ENCODE measurements around the gene TMPRSS6.

The TMPRSS6 gene

GRCh38 chr22:37037669-37038068, 71.8 kb downstream of the TMPRSS6 start:
- Histone ChIP-seq H3K27ac (ENCODE audit: low read depth, low read length) (no peak overlapping the region), H3K4me1 (ENCODE audit: control insufficient read depth, low read length) (no peaks in the 10 kb centered on the region), H3K9me2 (replicated peaks; ENCODE audit: control insufficient read depth, low read length) (no peaks in the 10 kb centered on the region), H3K36me3 (ENCODE audit: control insufficient read depth, low read length) (no peaks in the 10 kb centered on the region), H3K27me3 (ENCODE audit: control insufficient read depth, low read length) (peaks cover 28% of the 10 kb centered on the region), H3K9me3 (ENCODE audit: control insufficient read depth, insufficient read depth, low read length) (no peaks in the 10 kb centered on the region), H3K4me2 (ENCODE audit: low read length) (no peak overlapping the region), H3F3A (ENCODE audit: control insufficient read depth, insufficient read depth) (no peaks in the 10 kb centered on the region), H3K79me2 (ENCODE audit: control insufficient read depth, low read length) (no peaks in the 10 kb centered on the region), H3K4me3 (ENCODE audit: low read length) (no peak overlapping the region), H4K20me1 (ENCODE audit: control insufficient read depth, insufficient read depth, low read depth, low read length) (no peaks in the 10 kb centered on the region)
- TF ChIP-seq EZH2phosphoT487 (IDR thresholded peaks at IDR 0.05; ENCODE audit: borderline replicate concordance, low read length) (no peak), CTCF (IDR thresholded peaks at IDR 0.05; ENCODE audit: low read depth, low read length, poor library complexity, severe bottlenecking) (no peak)

- H3K27me3 ChIP-seq (ENCODE audit: control insufficient read depth, low read length): peaks cover 28% of the 10 kb centered on the region
- no peak overlapping the region for H3K27ac ChIP-seq (ENCODE audit: low read depth, low read length)
- H3K9me2 ChIP-seq (replicated peaks; ENCODE audit: control insufficient read depth, low read length): no peaks in the 10 kb centered on the region
- H3K36me3 ChIP-seq (ENCODE audit: control insufficient read depth, low read length): no peaks in the 10 kb centered on the region
- H4K20me1 ChIP-seq (ENCODE audit: control insufficient read depth, insufficient read depth, low read depth, low read length): no peaks in the 10 kb centered on the region
- H3K4me2 ChIP-seq (ENCODE audit: low read length): no peak overlapping the region
- no peaks in the 10 kb centered on the region for H3F3A ChIP-seq (ENCODE audit: control insufficient read depth, insufficient read depth)
- H3K79me2 ChIP-seq (ENCODE audit: control insufficient read depth, low read length): no peaks in the 10 kb centered on the region
- TF ChIP-seq CTCF (IDR thresholded peaks at IDR 0.05; ENCODE audit: low read depth, low read length, poor library complexity, severe bottlenecking) (no peak), EZH2phosphoT487 (IDR thresholded peaks at IDR 0.05; ENCODE audit: borderline replicate concordance, low read length) (no peak)
- H3K4me1 ChIP-seq (ENCODE audit: control insufficient read depth, low read length): no peaks in the 10 kb centered on the region
- H3K9me3 ChIP-seq (ENCODE audit: control insufficient read depth, insufficient read depth, low read length): no peaks in the 10 kb centered on the region
- H3K4me3 ChIP-seq (ENCODE audit: low read length): no peak overlapping the region
These were observed 72.7 kb downstream of the TMPRSS6 start for GRCh38 chr22:37036655-37037377.

GRCh38 chr22:37033605-37034430, 75.7 kb downstream of the TMPRSS6 start:
- Histone ChIP-seq H3K4me1 (ENCODE audit: control insufficient read depth, low read length) (no peaks in the 10 kb centered on the region), H3K4me2 (ENCODE audit: low read length) (no peak overlapping the region), H3K27ac (ENCODE audit: low read depth, low read length) (no peak overlapping the region), H3K27me3 (ENCODE audit: control insufficient read depth, low read length) (peaks cover 8% of the 10 kb centered on the region; the same call in 1 of the 2 replicates), H3K36me3 (ENCODE audit: control insufficient read depth, low read length) (peaks cover 5% of the 10 kb centered on the region; the same call in 1 of the 2 replicates), H3K9me2 (replicated peaks; ENCODE audit: control insufficient read depth, low read length) (no peaks in the 10 kb centered on the region), H3K4me3 (ENCODE audit: low read length) (no peak overlapping the region), H3K9me3 (ENCODE audit: control insufficient read depth, insufficient read depth, low read length) (no peaks in the 10 kb centered on the region), H3K79me2 (ENCODE audit: control insufficient read depth, low read length) (no peaks in the 10 kb centered on the region), H4K20me1 (ENCODE audit: control insufficient read depth, insufficient read depth, low read depth, low read length) (no peaks in the 10 kb centered on the region), H3F3A (ENCODE audit: control insufficient read depth, insufficient read depth) (no peaks in the 10 kb centered on the region)
- TF ChIP-seq CTCF (IDR thresholded peaks at IDR 0.05; ENCODE audit: low read depth, low read length, poor library complexity, severe bottlenecking): no peak
- TF ChIP-seq EZH2phosphoT487 (IDR thresholded peaks at IDR 0.05; ENCODE audit: borderline replicate concordance, low read length): no peak

Measured in DOHH2 (cell line).